Ascending aorta (tissue), 2 donors: Measurements from ENCODE around the gene HYAL2. TPM values are rescaled to one million over a fixed set of nuclear protein-coding genes. Genes with fewer than 3 reads are reported as not detected.

Experiments used
- DNase-seq, 2 donors: peaks; one replicate each; pipeline ENCODE4 v3.0.0-alpha.2; 2019; ENCODE audit warnings: low spot score in 2 of 2
- H3K27ac ChIP-seq, 2 donors: fragments of 200-600 bp; sonication (generic); one replicate each; pipeline ENCODE4 v1.5.1; 2016 to 2017; ENCODE audit warnings: mild to moderate bottlenecking in 1 of 2
- H3K27me3 ChIP-seq: fragments of 200-600 bp; sonication (generic); one replicate; pipeline ENCODE4 v1.5.1; 2017
- H3K36me3 ChIP-seq, 2 donors: fragments of 200-600 bp; sonication (generic); one replicate each; pipeline ENCODE4 v1.5.1; 2016
- H3K4me1 ChIP-seq, 2 donors: fragments of 200-600 bp; sonication (generic); one replicate each; pipeline ENCODE4 v1.5.1; 2016 to 2017; ENCODE audit warnings: mild to moderate bottlenecking in 1 of 2
- H3K4me3 ChIP-seq, 2 donors: fragments of 200-600 bp; sonication (generic); one replicate each; pipeline ENCODE4 v1.5.1; 2016 to 2017; ENCODE audit warnings: mild to moderate bottlenecking in 1 of 2
- H3K9me3 ChIP-seq, 2 donors: fragments of 200-600 bp; sonication (generic); one replicate each; pipeline ENCODE4 v1.5.1; 2016
- CTCF ChIP-seq, 3 experiments: fragments of 200-600 bp in 2 of 3; fragments of 450-650 bp in 1 of 3; sonication (generic) in 2 of 3; IDR thresholded peaks; one replicate each; pipeline ENCODE4 v1.5.1; 2016 to 2019; ENCODE audit warnings: antibody characterized with exemption in 3 of 3, mild to moderate bottlenecking in 1 of 3, moderate library complexity in 1 of 3
- intact Hi-C: fragments of 100-400 bp; cut with DNase I; formaldehyde crosslinking; loops from one replicate; pipeline ENCODE4 v1.15.1; 2023
- total RNA-seq: library from RNA; depleted of rRNA; stranded (reverse); fragments of >200 nt; gene quantifications from one replicate; pipeline ENCODE4 v1.1.0, GENCODE V29; 2016

HYAL2 gene
- total RNA-seq, 1 donor from 2014 or later = 449 TPM

GRCh38 chr3:50330330-50330729 is 7.8 kb upstream of the HYAL2 start:
- Histone ChIP-seq H3K9me3 (no peaks in the 10 kb centered on the region), H3K27me3 (no peaks in the 10 kb centered on the region), H3K36me3 (peaks cover 28 to 43% of the 10 kb centered on the region in 2 donors), H3K27ac (no peak overlapping the region), H3K4me1 (peaks cover 14 to 37% of the 10 kb centered on the region in 2 donors), H3K4me3 (no peak overlapping the region)
- no peak for TF ChIP-seq CTCF (IDR thresholded peaks at IDR 0.05)
- intact Hi-C loops = no loop called here
- no peak for DNase-seq

GRCh38 chr3:50327943-50328691 is 5.6 kb upstream of the HYAL2 start, which contains the start of gene TUSC2:
Gene TUSC2 (minus strand): TSS chr3:50328223. CDS start chr3:50328099, 124 bp downstream.
- Histone ChIP-seq H3K4me1 (peaks cover 5 to 16% of the 10 kb centered on the region in 2 donors), H3K36me3 (peaks cover 28 to 48% of the 10 kb centered on the region in 2 donors), H3K27ac (peak within 1 kb of the TSS; percentile 84 to 89), H3K9me3 (no peaks in the 10 kb centered on the region), H3K27me3 (no peaks in the 10 kb centered on the region), H3K4me3 (peak within 1 kb of the TSS; percentile 81 to 95)
- intact Hi-C loops = loop anchor here (2.0 kb wide), 1 partner anchor 67 kb away; no protein-coding TSS in a partner anchor
- DNase-seq = peak; percentile 90 to 99
- TF ChIP-seq CTCF (IDR thresholded peaks at IDR 0.05) = no peak

GRCh38 chr3:50327129-50327528 is 4.6 kb upstream of the HYAL2 start:
- intact Hi-C loops = no loop called here
- Histone ChIP-seq H3K27me3 (no peaks in the 10 kb centered on the region), H3K36me3 (peaks cover 28 to 44% of the 10 kb centered on the region in 2 donors), H3K9me3 (no peaks in the 10 kb centered on the region), H3K27ac (peak overlapping the region; percentile 84 to 89), H3K4me1 (peaks cover 5 to 20% of the 10 kb centered on the region in 2 donors), H3K4me3 (peak overlapping the region; percentile 81 to 95)
- TF ChIP-seq CTCF (IDR thresholded peaks at IDR 0.05) = no peak
- no peak for DNase-seq

GRCh38 chr3:50326182-50326541 is 3.6 kb upstream of the HYAL2 start:
- no peak overlapping the region for H3K27ac ChIP-seq
- intact Hi-C loops = no loop called here
- no peak overlapping the region for H3K4me3 ChIP-seq
- no peaks in the 10 kb centered on the region for H3K9me3 ChIP-seq
- H3K27me3 ChIP-seq = no peaks in the 10 kb centered on the region
- H3K36me3 ChIP-seq = peaks cover 18 to 34% of the 10 kb centered on the region in 2 donors
- TF ChIP-seq CTCF (IDR thresholded peaks at IDR 0.05) = no peak
- no peak for DNase-seq
- H3K4me1 ChIP-seq = peaks cover 5 to 23% of the 10 kb centered on the region in 2 donors

GRCh38 chr3:50325497-50326181 is 3.1 kb upstream of the HYAL2 start:
- intact Hi-C loops = no loop called here
- peaks cover 5 to 24% of the 10 kb centered on the region in 2 donors for H3K4me1 ChIP-seq
- TF ChIP-seq CTCF (IDR thresholded peaks at IDR 0.05) = no peak
- no peak overlapping the region for H3K4me3 ChIP-seq
- no peak for DNase-seq
- H3K27me3 ChIP-seq = no peaks in the 10 kb centered on the region
- peaks cover 13 to 29% of the 10 kb centered on the region in 2 donors for H3K36me3 ChIP-seq
- peak overlapping the region in 1 of 2 donors; percentile 24 for H3K27ac ChIP-seq
- no peaks in the 10 kb centered on the region for H3K9me3 ChIP-seq
